OCI-LY1 (cell line): Measurements from ENCODE around the gene IQSEC3.

ENCODE experiments used
- H2AFZ ChIP-seq: fragments of 200-600 bp; sonication (generic), shearing (Covaris generic); 2 replicates; pipeline ENCODE4 v1.6.0; 2014; ENCODE audit warnings: antibody characterized with exemption, mild to moderate bottlenecking, low read length
- H3F3A ChIP-seq: fragments of 200-600 bp; sonication (generic), shearing (Covaris generic); 2 replicates; pipeline ENCODE4 v1.6.0; 2014; ENCODE audit warnings: mild to moderate bottlenecking, antibody characterized with exemption, low read length, moderate library complexity; ENCODE audit not compliant: insufficient read depth
- H3K27ac ChIP-seq: fragments of 200-600 bp; sonication (generic); 2 replicates; pipeline ENCODE4 v1.5.1; 2014; ENCODE audit warnings: low read length, mixed run types, mild to moderate bottlenecking, low read depth; ENCODE audit not compliant: poor library complexity, severe bottlenecking
- H3K27me3 ChIP-seq: fragments of 200-600 bp; sonication (generic); 2 replicates; pipeline ENCODE4 v1.6.0; 2014; ENCODE audit warnings: antibody characterized with exemption, mild to moderate bottlenecking, low read length, moderate library complexity; ENCODE audit not compliant: insufficient read depth
- H3K36me3 ChIP-seq: fragments of 200-600 bp; sonication (generic); 2 replicates; pipeline ENCODE4 v1.6.1; 2014; ENCODE audit warnings: mild to moderate bottlenecking, antibody characterized with exemption, low read length, moderate library complexity, mixed read lengths; ENCODE audit not compliant: insufficient read depth
- H3K4me1 ChIP-seq: fragments of 200-600 bp; sonication (generic); 2 replicates; pipeline ENCODE4 v1.5.1; 2014; ENCODE audit warnings: mild to moderate bottlenecking, low read length, moderate library complexity; ENCODE audit not compliant: insufficient read depth, severe bottlenecking
- H3K4me2 ChIP-seq: fragments of 200-600 bp; sonication (generic), shearing (Covaris generic); 2 replicates; pipeline ENCODE4 v1.6.1; 2014; ENCODE audit warnings: low read length
- H3K4me3 ChIP-seq: fragments of 200-600 bp; sonication (generic); 2 replicates; pipeline ENCODE4 v1.5.1; 2014; ENCODE audit warnings: low read length, low read depth, mild to moderate bottlenecking, mixed read lengths; ENCODE audit not compliant: poor library complexity, severe bottlenecking
- H3K79me2 ChIP-seq: fragments of 200-600 bp; shearing (Covaris generic); 2 replicates; pipeline ENCODE4 v1.6.1; 2016; ENCODE audit warnings: mixed run types, low read length, mixed read lengths; ENCODE audit not compliant: insufficient read depth
- H3K9ac ChIP-seq: fragments of 200-600 bp; sonication (generic), shearing (Covaris generic); 2 replicates; pipeline ENCODE4 v1.6.1; 2014; ENCODE audit warnings: mild to moderate bottlenecking, low read length, mixed read lengths
- H3K9me2 ChIP-seq: fragments of 200-600 bp; sonication (generic), shearing (Covaris generic); 2 replicates; pipeline ENCODE4 v1.6.1; 2014; ENCODE audit warnings: low read depth, mild to moderate bottlenecking, low read length, mixed read lengths
- H3K9me3 ChIP-seq: fragments of 200-600 bp; shearing (Covaris generic); 2 replicates; pipeline ENCODE4 v1.6.1; 2014; ENCODE audit warnings: low read length, mixed read lengths
- H4K20me1 ChIP-seq: fragments of 200-600 bp; sonication (generic), shearing (Covaris generic); 2 replicates; pipeline ENCODE4 v1.6.0; 2016; ENCODE audit warnings: mild to moderate bottlenecking, low read length; ENCODE audit not compliant: insufficient read depth
- CTCF ChIP-seq: fragments of 200-600 bp; sonication (generic), shearing (Covaris generic); IDR thresholded peaks from 2 replicates; pipeline ENCODE4 v1.5.1; 2017; ENCODE audit warnings: mild to moderate bottlenecking, antibody characterized with exemption, low read length, moderate library complexity, mixed read lengths
- EZH2 ChIP-seq: fragments of 200-600 bp; sonication (generic), shearing (Covaris generic); IDR thresholded peaks from 2 replicates; pipeline ENCODE4 v1.8.0; 2017; ENCODE audit warnings: borderline replicate concordance, mixed run types, mild to moderate bottlenecking, antibody characterized with exemption, low read length, moderate library complexity, mixed read lengths

IQSEC3 gene

DNA sequence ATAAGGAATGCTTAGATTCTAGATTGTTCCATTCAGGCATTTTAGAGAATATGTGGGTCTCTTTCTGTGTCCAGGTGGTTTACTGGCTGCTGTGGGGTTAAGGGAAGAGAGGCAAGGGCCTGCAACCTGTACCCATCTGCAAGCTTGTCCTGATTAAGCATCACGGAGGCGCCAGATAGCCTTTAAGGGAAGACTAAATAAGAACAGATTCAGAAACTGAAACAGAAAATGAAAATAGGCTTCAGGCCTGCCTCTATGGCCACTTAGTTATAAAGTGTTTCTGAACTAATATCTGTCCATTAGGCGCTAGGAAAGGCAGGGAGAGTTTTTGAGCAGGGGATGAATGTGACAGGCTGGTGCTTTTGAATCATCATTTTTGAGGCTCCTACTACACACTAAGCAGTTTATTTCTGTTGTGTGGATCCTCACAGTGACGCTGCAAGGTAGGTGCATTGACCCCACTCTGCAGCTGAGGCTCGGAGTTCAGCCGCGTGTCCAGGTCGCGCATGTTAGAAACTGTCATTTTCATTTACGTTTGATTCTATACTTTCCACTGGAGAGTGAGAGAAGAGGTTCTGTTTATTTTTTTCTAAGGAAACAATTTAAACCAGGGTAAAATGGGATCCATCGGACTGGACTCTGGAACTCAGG lies 100.0 kb downstream of the IQSEC3 start:
- H3F3A ChIP-seq: no peaks in the 10 kb centered on the region
- TF ChIP-seq EZH2 (no peak), CTCF (no peak)
- no peaks in the 10 kb centered on the region for H4K20me1 ChIP-seq
- H3K27me3 ChIP-seq: peaks cover 9% of the 10 kb centered on the region; the same call in 1 of the 2 replicates
- no peak overlapping the region for H2AFZ ChIP-seq
- no peaks in the 10 kb centered on the region for H3K9me2 ChIP-seq
- H3K9me3 ChIP-seq: no peaks in the 10 kb centered on the region
- no peak overlapping the region for H3K4me3 ChIP-seq
- H3K36me3 ChIP-seq: no peaks in the 10 kb centered on the region
- H3K4me1 ChIP-seq: no peaks in the 10 kb centered on the region
- H3K27ac ChIP-seq: no peak overlapping the region
- H3K9ac ChIP-seq: no peak overlapping the region
- no peaks in the 10 kb centered on the region for H3K79me2 ChIP-seq
- no peak overlapping the region for H3K4me2 ChIP-seq

DNA sequence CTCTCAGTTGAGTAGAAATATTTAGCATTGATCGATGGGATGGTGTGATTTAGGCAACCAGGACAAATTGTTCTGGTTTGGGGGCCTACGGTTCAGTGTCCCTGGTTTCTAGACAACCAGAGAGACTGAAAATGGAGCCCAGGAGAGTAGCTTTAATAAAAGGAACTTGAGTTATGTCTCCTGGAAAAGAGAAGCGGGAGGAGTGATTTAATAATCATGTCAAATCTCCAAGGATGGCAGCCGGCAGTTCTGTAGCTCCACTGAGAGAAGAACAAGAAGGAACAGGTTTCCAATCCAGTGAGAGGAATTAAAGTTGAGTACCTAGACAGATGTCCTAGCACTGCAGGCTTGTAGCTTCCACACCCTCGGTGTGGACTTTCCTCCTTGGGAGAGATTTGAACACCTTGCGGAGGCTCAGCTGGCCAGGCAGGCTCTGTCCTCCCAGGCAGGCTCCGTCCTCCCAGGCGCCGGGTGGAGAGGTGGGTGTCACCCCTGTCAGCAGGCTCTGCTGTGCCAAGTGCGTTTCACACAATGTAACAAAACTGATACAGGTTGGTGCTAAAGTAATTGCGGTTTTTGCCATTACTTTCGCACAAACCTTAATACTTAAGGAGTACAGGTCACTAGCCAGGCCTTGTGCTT lies 101.5 kb downstream of the IQSEC3 start:
- Histone ChIP-seq H3K79me2 (no peaks in the 10 kb centered on the region), H3K4me1 (no peaks in the 10 kb centered on the region), H3K4me2 (no peak overlapping the region), H3K27me3 (peaks cover 17% of the 10 kb centered on the region; the same call in 1 of the 2 replicates), H3K9me3 (no peaks in the 10 kb centered on the region), H3K27ac (no peak overlapping the region), H3K9me2 (no peaks in the 10 kb centered on the region), H3K9ac (no peak overlapping the region), H3K4me3 (no peak overlapping the region), H3F3A (no peaks in the 10 kb centered on the region), H3K36me3 (no peaks in the 10 kb centered on the region), H4K20me1 (no peaks in the 10 kb centered on the region), H2AFZ (no peak overlapping the region)
- no peak for TF ChIP-seq CTCF
- TF ChIP-seq EZH2: no peak

DNA sequence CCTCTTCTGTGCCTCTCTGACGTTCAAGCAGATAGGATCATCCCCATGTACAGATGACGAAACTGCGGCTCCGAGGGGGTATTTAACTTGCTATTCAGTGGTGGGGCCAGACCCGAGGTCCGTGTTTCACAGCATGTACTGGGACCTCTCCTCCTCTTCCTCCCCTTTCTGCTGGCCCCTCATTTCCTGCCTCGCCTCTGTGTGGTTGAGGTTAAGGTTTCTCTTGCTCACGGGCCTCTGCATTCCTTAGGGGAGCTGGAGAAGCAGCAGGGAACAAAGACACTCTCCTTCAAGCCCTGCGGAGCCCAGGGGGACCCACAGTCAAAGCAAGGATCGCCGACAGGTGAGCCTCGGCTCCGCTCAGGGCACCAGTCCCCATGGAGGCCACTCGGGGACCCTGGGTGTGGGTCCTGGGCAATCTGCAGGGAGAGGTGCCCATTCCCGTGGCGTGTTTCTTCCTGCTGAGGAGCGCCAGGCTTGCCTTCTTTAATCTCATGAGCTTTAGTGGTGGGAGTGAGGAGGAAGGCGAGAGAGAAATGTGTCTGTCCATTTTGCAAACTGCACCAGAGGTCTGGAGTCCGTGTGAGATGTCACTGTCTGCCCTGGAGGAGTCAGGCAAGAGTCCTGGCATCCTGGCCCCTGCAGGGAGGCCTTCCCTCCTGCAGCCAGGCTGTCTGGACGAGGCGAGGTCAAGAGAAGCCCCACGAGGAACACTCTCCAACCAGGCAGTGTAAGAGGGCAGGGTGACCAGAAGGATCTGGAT lies 102.4 kb downstream of the IQSEC3 start:
- H4K20me1 ChIP-seq: no peaks in the 10 kb centered on the region
- H3K4me1 ChIP-seq: no peaks in the 10 kb centered on the region
- no peak for TF ChIP-seq EZH2
- no peak for TF ChIP-seq CTCF
- H3F3A ChIP-seq: no peaks in the 10 kb centered on the region
- no peaks in the 10 kb centered on the region for H3K9me3 ChIP-seq
- no peak overlapping the region for H3K4me2 ChIP-seq
- peaks cover 17% of the 10 kb centered on the region; the same call in 1 of the 2 replicates for H3K27me3 ChIP-seq
- no peak overlapping the region for H3K27ac ChIP-seq
- no peaks in the 10 kb centered on the region for H3K79me2 ChIP-seq
- H2AFZ ChIP-seq: no peak overlapping the region
- no peak overlapping the region for H3K4me3 ChIP-seq
- no peak overlapping the region for H3K9ac ChIP-seq
- no peaks in the 10 kb centered on the region for H3K36me3 ChIP-seq
- no peaks in the 10 kb centered on the region for H3K9me2 ChIP-seq
